Endothelial cell of umbilical vein (primary cell): ENCODE results near the gene MICAL3. TPM values are rescaled to one million over a fixed set of nuclear protein-coding genes. Genes with fewer than 3 reads are reported as not detected.

ENCODE experiments used
- BruUV-seq: library from RNA; stranded (reverse); fragments of 400-500 nt; replicated peaks from 2 replicates; lab custom pipeline; 2021; lab: Mats Ljungman, UMichigan
- CTCF ChIA-PET: fragments of 300-600, 350-600 bp; sonication (Branson Sonifier 250); formaldehyde crosslinking; loops from one replicate; lab custom pipeline; 2021; ENCODE audit warnings: antibody characterized with exemption, inconsistent platforms; lab: Charles Lee
- POLR2A ChIA-PET: fragments of 300-600, 350-600 bp; sonication (Branson Sonifier 250); formaldehyde crosslinking; loops from one replicate; lab custom pipeline; 2021; ENCODE audit warnings: antibody characterized with exemption, inconsistent platforms; lab: Charles Lee
- DNase-seq: peaks from one replicate; pipeline ENCODE4 v3.0.0-alpha.2; 2011; ENCODE audit warnings: low read depth, low spot score
- FAIRE-seq: peaks from 2 replicates; lab custom pipeline; 2011; peaks lifted over from hg19 to GRCh38; lab: Jason Lieb, UNC
- H2AFZ ChIP-seq: 2 replicates; pipeline ENCODE4 v1.6.0; 2012; ENCODE audit warnings: low read depth, low read length, control low read depth, inconsistent platforms
- H3K27ac ChIP-seq: 2 replicates; pipeline ENCODE4 v1.5.1; 2011; ENCODE audit warnings: low read depth, mild to moderate bottlenecking, control low read depth, low read length, moderate library complexity; ENCODE audit not compliant: insufficient read depth
- H3K27me3 ChIP-seq, 2 experiments: 2 replicates each; pipeline versions ENCODE4 v1.6.0 to v1.6.1; 2011; ENCODE audit warnings: low read length in 2 of 2, mixed read lengths in 1 of 2; ENCODE audit not compliant: control insufficient read depth in 2 of 2, insufficient read depth in 2 of 2
- H3K36me3 ChIP-seq, 2 experiments: 2 replicates in 1 of 2; 3 replicates in 1 of 2; pipeline ENCODE4 v1.5.1; 2011; ENCODE audit warnings: low read length in 2 of 2, mild to moderate bottlenecking in 1 of 2, moderate library complexity in 1 of 2; ENCODE audit not compliant: control insufficient read depth in 2 of 2, insufficient read depth in 2 of 2; ENCODE audit errors: extremely low read depth in 1 of 2
- H3K4me1 ChIP-seq: 3 replicates; pipeline ENCODE4 v1.5.1; 2011; ENCODE audit warnings: mild to moderate bottlenecking, low read length; ENCODE audit not compliant: control insufficient read depth, insufficient read depth; ENCODE audit errors: extremely low read depth
- H3K4me2 ChIP-seq: 2 replicates; pipeline ENCODE4 v1.6.1; 2011; ENCODE audit warnings: low read length, control low read depth, mixed read lengths; ENCODE audit not compliant: insufficient read depth
- H3K4me3 ChIP-seq, 3 experiments: fragments of 200-600 bp in 1 of 3; sonication (generic), shearing (Covaris generic) in 1 of 3; replicated peaks in 1 of 3; 2 replicates each; pipeline ENCODE4 v1.5.1; 2011 to 2016; ENCODE audit warnings: control low read depth in 3 of 3, low read length in 3 of 3, mild to moderate bottlenecking in 2 of 3, inconsistent platforms in 1 of 3, low read depth in 1 of 3, moderate library complexity in 1 of 3; ENCODE audit not compliant: insufficient read depth in 1 of 3
- H3K79me2 ChIP-seq: 2 replicates; pipeline ENCODE4 v1.6.0; 2012; ENCODE audit warnings: low read length, inconsistent platforms; ENCODE audit not compliant: control insufficient read depth, insufficient read depth
- H3K9ac ChIP-seq: replicated peaks from 2 replicates; pipeline ENCODE3; 2011; ENCODE audit warnings: low read length, control low read depth; ENCODE audit not compliant: insufficient read depth; ENCODE audit errors: extremely low read depth
- H3K9me1 ChIP-seq: replicated peaks from 3 replicates; pipeline ENCODE4 v1.6.0; 2011; ENCODE audit warnings: mild to moderate bottlenecking, low read length; ENCODE audit not compliant: control insufficient read depth, insufficient read depth; ENCODE audit errors: extremely low read depth
- H3K9me3 ChIP-seq: replicated peaks from 2 replicates; pipeline ENCODE4 v1.5.1; 2012; ENCODE audit warnings: low read length, inconsistent platforms; ENCODE audit not compliant: control insufficient read depth, insufficient read depth
- H4K20me1 ChIP-seq: replicated peaks from 2 replicates; pipeline ENCODE3; 2011; ENCODE audit warnings: mild to moderate bottlenecking, low read length; ENCODE audit not compliant: control insufficient read depth, insufficient read depth; ENCODE audit errors: extremely low read depth
- EZH2 ChIP-seq: IDR thresholded peaks from 2 replicates; pipeline ENCODE4 v1.6.1; 2012; ENCODE audit warnings: borderline replicate concordance, low read depth, mild to moderate bottlenecking, moderate library complexity, low read length, inconsistent platforms; ENCODE audit not compliant: severe bottlenecking
- FOS ChIP-seq: IDR thresholded peaks from 2 replicates; pipeline ENCODE4 v1.6.1; 2011; ENCODE audit warnings: mild to moderate bottlenecking, low read length, moderate library complexity, borderline replicate concordance; ENCODE audit not compliant: insufficient read depth
- GATA2 ChIP-seq: IDR thresholded peaks from 2 replicates; pipeline ENCODE4 v1.7.0; 2011; ENCODE audit warnings: low read depth, mild to moderate bottlenecking, moderate library complexity, mixed read lengths, low read length; ENCODE audit not compliant: insufficient read length, insufficient read depth
- JUN ChIP-seq: IDR thresholded peaks from 2 replicates; pipeline ENCODE4 v1.6.1; 2011; ENCODE audit warnings: borderline replicate concordance, low read depth; ENCODE audit not compliant: insufficient read length, insufficient read depth
- MYC ChIP-seq: IDR thresholded peaks from one replicate; pipeline ENCODE4 v1.6.1; 2011; ENCODE audit warnings: mild to moderate bottlenecking, low read depth, low read length
- POLR2A ChIP-seq: IDR thresholded peaks from 2 replicates; pipeline ENCODE4 v1.6.1; 2012; ENCODE audit warnings: low read depth, mild to moderate bottlenecking, control low read depth, low read length
- POLR2AphosphoS5 ChIP-seq: IDR thresholded peaks from 2 replicates; pipeline ENCODE4 v1.6.1; 2012; ENCODE audit warnings: low read depth, mild to moderate bottlenecking, control low read depth, low read length, moderate library complexity; ENCODE audit not compliant: insufficient read depth
- dilution Hi-C: fragments of 300-500 bp; cut with MboI; formaldehyde crosslinking; loops from one replicate; pipeline ENCODE4 v1.15.0; 2019; ENCODE audit warnings: low sequenced_read_pairs; ENCODE audit not compliant: extremely low pct_ligation_motif_present
- intact Hi-C: fragments of 100-400 bp; cut with micrococcal nuclease; formaldehyde crosslinking; loops from one replicate; pipeline ENCODE4 v1.10.0; 2022
- polyA plus RNA-seq, 4 experiments: library from polyadenylated mRNA; depleted of rRNA in 3 of 4; stranded (reverse) in 3 of 4; unstranded in 1 of 4; fragments of >200 nt; gene quantifications; 2 replicates each; pipeline versions ENCODE4 v1.2.1 to v1.2.3, GENCODE V29; 2011 to 2012; ENCODE audit warnings: missing spikeins in 1 of 4
- total RNA-seq: library from RNA; stranded (reverse); gene quantifications from 2 replicates; pipeline ENCODE4 v1.2.3, GENCODE V29; 2021
- TF ChIP-seq, protein P1 (sequence below), 2 donors: IDR thresholded peaks; 1 replicate in 1 of 2; 2 replicates in 1 of 2; pipeline ENCODE4 v1.5.1; 2011; ENCODE audit warnings: low read length in 2 of 2, mild to moderate bottlenecking in 2 of 2, moderate library complexity in 2 of 2, control low read depth in 1 of 2, inconsistent platforms in 1 of 2, low read depth in 1 of 2; ENCODE audit not compliant: insufficient read depth in 1 of 2; ENCODE audit errors: extremely low read depth in 1 of 2
- TF ChIP-seq, protein P2 (sequence below): IDR thresholded peaks from 2 replicates; pipeline ENCODE4 v1.6.1; 2011; ENCODE audit not compliant: insufficient read depth, insufficient read length

MICAL3 gene
- total and polyA plus RNA-seq, 2 donors (not counting 3 experiments of a cell fraction or from before 2014, with no cell fraction given) = 14.5 to 63.7 TPM

DNA sequence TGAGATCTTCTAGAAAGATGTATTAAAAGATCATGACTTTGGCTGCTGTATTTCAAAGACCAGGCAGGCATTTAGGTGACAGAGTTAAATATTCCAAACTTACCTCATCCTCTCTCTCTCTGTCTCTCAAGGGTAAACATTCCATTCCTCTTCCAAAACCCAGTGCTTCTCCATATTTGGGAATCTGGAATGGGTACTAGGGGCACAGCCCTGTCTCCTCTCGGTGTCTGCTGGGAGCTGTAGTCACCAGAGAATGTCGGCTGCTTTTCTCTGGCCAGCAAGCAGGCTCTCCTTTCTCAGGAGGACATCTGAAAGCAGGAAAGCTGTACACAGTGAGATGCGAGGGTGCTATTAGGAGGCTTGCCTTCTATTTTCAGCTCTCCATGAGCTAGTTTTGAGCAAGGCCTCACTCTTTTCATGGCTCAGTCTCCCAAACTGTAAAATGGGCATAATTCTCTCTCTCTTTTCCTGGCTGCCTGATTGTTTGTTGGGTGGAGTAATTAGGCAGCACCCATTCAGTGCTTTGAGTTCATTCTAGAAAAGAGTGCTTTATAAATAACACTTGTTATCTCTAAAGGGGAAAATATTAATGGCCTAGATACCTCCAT lies 44.1 kb upstream of the MICAL3 start:
- TF ChIP-seq POLR2AphosphoS5 = no peak
- Histone ChIP-seq H4K20me1 (no peaks in the 10 kb centered on the region), H3K4me3 (no peak overlapping the region), H3K36me3 (no peaks in the 10 kb centered on the region), H3K79me2 (no peaks in the 10 kb centered on the region), H3K9ac (no peak overlapping the region), H3K9me1 (no peaks in the 10 kb centered on the region), H2AFZ (no peak overlapping the region), H3K27ac (no peak overlapping the region), H3K27me3 (peaks cover 25 to 31% of the 10 kb centered on the region in 2 experiments), H3K4me2 (no peak overlapping the region), H3K4me1 (no peaks in the 10 kb centered on the region), H3K9me3 (no peaks in the 10 kb centered on the region)
- POLR2A ChIA-PET = no interaction called here
- DNase-seq = no peak
- intact Hi-C loops = no loop called here
- CTCF ChIA-PET = interaction anchor here (0.8 kb wide), 1 partner anchor 8 kb away, joined by 7 read pairs; no protein-coding TSS in a partner anchor
- dilution Hi-C loops = no loop called here
- no peak for FAIRE-seq
- no TSS peak for BruUV-seq

DNA sequence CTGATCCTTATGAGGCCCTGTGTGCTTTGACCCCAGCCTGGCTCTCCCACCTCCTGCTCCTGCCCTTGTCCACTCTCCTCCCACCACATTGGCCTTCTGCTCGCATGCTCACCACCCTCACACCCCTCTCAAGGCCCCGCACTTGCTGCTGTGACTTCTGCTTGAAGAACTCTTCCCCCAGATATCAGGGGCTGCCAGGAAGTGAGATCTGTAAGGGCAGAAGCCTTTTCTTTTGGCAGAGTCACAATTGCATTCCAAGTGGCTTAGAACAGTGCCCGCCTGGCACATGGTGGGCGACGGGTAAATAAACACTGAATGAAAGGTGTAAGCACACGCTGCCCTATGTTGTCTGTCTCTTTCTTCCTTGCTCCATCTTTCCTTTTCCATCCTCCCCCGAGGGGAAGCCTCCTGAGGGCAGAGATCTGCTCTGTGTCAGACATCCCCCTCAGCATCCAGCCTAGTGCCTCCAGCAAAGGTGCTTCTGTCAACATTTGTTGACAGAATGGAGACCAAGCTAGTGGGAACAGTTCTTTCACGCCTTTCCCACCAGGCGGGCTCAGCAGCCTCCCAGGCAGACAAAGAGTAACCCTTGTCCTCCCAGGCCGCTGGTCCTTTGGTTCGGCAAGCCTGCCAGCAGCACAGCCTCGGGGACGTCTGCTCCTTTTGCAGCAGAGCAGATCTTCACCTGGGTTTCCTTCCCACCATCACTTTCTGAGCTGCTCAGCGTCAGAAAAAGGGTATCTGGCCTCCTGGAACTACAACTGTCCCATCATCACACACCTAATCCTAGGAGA lies 43.4 kb upstream of the MICAL3 start:
- no TSS peak for BruUV-seq
- no peaks in the 10 kb centered on the region for H3K79me2 ChIP-seq
- POLR2A ChIA-PET = no interaction called here
- H3K4me3 ChIP-seq = no peak overlapping the region
- no peak overlapping the region for H2AFZ ChIP-seq
- intact Hi-C loops = no loop called here
- H3K36me3 ChIP-seq = no peaks in the 10 kb centered on the region
- DNase-seq (no peak), FAIRE-seq (no peak)
- H4K20me1 ChIP-seq = no peaks in the 10 kb centered on the region
- dilution Hi-C loops = no loop called here
- no peak overlapping the region for H3K4me2 ChIP-seq
- peaks cover 25 to 31% of the 10 kb centered on the region in 2 experiments for H3K27me3 ChIP-seq
- H3K9ac ChIP-seq = no peak overlapping the region
- TF ChIP-seq POLR2AphosphoS5 = no peak
- TF ChIP-seq GATA2 = no peak
- no peak for TF ChIP-seq MYC
- TF ChIP-seq EZH2 = no peak
- TF ChIP-seq JUN = no peak
- TF ChIP-seq, protein P1, sequence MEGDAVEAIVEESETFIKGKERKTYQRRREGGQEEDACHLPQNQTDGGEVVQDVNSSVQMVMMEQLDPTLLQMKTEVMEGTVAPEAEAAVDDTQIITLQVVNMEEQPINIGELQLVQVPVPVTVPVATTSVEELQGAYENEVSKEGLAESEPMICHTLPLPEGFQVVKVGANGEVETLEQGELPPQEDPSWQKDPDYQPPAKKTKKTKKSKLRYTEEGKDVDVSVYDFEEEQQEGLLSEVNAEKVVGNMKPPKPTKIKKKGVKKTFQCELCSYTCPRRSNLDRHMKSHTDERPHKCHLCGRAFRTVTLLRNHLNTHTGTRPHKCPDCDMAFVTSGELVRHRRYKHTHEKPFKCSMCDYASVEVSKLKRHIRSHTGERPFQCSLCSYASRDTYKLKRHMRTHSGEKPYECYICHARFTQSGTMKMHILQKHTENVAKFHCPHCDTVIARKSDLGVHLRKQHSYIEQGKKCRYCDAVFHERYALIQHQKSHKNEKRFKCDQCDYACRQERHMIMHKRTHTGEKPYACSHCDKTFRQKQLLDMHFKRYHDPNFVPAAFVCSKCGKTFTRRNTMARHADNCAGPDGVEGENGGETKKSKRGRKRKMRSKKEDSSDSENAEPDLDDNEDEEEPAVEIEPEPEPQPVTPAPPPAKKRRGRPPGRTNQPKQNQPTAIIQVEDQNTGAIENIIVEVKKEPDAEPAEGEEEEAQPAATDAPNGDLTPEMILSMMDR (IDR thresholded peaks at IDR 0.05; ENCODE audit: extremely low read depth in 1 of 2, insufficient read depth in 1 of 2, low read depth in 1 of 2, low read length in 2 of 2) = no peak
- TF ChIP-seq, protein P2, sequence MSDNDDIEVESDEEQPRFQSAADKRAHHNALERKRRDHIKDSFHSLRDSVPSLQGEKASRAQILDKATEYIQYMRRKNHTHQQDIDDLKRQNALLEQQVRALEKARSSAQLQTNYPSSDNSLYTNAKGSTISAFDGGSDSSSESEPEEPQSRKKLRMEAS = no peak
- no peak for TF ChIP-seq FOS
- TF ChIP-seq POLR2A = no peak
- no peaks in the 10 kb centered on the region for H3K9me1 ChIP-seq
- no peak overlapping the region for H3K27ac ChIP-seq
- no peaks in the 10 kb centered on the region for H3K4me1 ChIP-seq
- H3K9me3 ChIP-seq = no peaks in the 10 kb centered on the region
- CTCF ChIA-PET = interaction anchor here (0.8 kb wide), 1 partner anchor 8 kb away, joined by 7 read pairs; no protein-coding TSS in a partner anchor
